Kidney (tissue), 14 donors: ENCODE data around the gene IDUA. TPM values are rescaled to one million over a fixed set of nuclear protein-coding genes. Genes with fewer than 3 reads are reported as not detected.

ENCODE experiments used
- DNase-seq, 5 donors: peaks; one replicate each; pipeline ENCODE4 v3.0.0-alpha.2; 2013 to 2020
- FAIRE-seq: peaks from 2 replicates; lab custom pipeline; 2012; peaks lifted over from hg19 to GRCh38; lab: Jason Lieb, UNC
- H3K27ac ChIP-seq, 2 donors: one replicate each; pipeline ENCODE4 v1.7.0; 2013; ENCODE audit warnings: low read depth in 2 of 2, low read length in 2 of 2, inconsistent platforms in 1 of 2
- H3K27me3 ChIP-seq: one replicate; pipeline ENCODE4 v1.7.1; 2013; ENCODE audit warnings: low read length, inconsistent platforms; ENCODE audit not compliant: control insufficient read depth, insufficient read depth
- H3K36me3 ChIP-seq, 3 donors: one replicate each; pipeline versions ENCODE4 v1.7.0 to v1.7.1; 2013; ENCODE audit warnings: low read length in 3 of 3, control low read depth in 1 of 3, inconsistent platforms in 1 of 3; ENCODE audit not compliant: insufficient read depth in 3 of 3, control insufficient read depth in 2 of 3
- H3K4me1 ChIP-seq, 3 donors: one replicate each; pipeline versions ENCODE4 v1.7.0 to v1.7.1; 2013; ENCODE audit warnings: low read length in 3 of 3, inconsistent platforms in 1 of 3, low read depth in 1 of 3; ENCODE audit not compliant: control insufficient read depth in 2 of 3, insufficient read depth in 2 of 3
- H3K4me3 ChIP-seq, 3 donors: one replicate each; pipeline versions ENCODE4 v1.7.0 to v1.8.1; 2013; ENCODE audit warnings: low read length in 3 of 3, control low read depth in 1 of 3, inconsistent platforms in 1 of 3
- H3K9ac ChIP-seq, 3 donors: one replicate each; pipeline versions ENCODE4 v1.7.0 to v1.7.1; 2013; ENCODE audit warnings: low read length in 3 of 3, control low read depth in 1 of 3, inconsistent platforms in 1 of 3
- H3K9me3 ChIP-seq, 3 donors: one replicate each; pipeline versions ENCODE4 v1.7.0 to v1.7.1; 2013; ENCODE audit warnings: low read length in 3 of 3, control low read depth in 1 of 3, inconsistent platforms in 1 of 3; ENCODE audit not compliant: control insufficient read depth in 2 of 3, insufficient read depth in 1 of 3
- CTCF ChIP-seq: IDR thresholded peaks from 3 replicates; pipeline ENCODE4 v1.5.1; 2012; ENCODE audit warnings: mild to moderate bottlenecking, moderate library complexity, borderline replicate concordance; ENCODE audit not compliant: insufficient read depth; ENCODE audit errors: extremely low read depth
- intact Hi-C: fragments of 100-400 bp; cut with DNase I; formaldehyde crosslinking; loops from one replicate; pipeline ENCODE4 v1.11.1; 2022
- polyA plus RNA-seq: library from polyadenylated mRNA; stranded (reverse); fragments of 350-450 nt; fragmentation: Illumina TruSeq; extraction: RNeasy Lipid Tissue Mini Kit (QIAGEN cat#74804); gene quantifications from one replicate; pipeline ENCODE4 v1.2.3, GENCODE V29; 2014; ENCODE audit warnings: low read depth, low replicate concordance; ENCODE audit not compliant: insufficient read depth
- total RNA-seq: library from RNA; stranded (reverse); fragmentation: NEBNext Ultra II Directional; extraction: Animal tissue kit (Norgen Biotek cat#: 25700); gene quantifications from one replicate; pipeline ENCODE4 v1.2.1, GENCODE V29; 2021
- donor health status: control.
- donor health status: control.
- donor health status: control.
- donor health status: control.
- donor health status: control.
- donor health status: DM: yes; HTN: yes; CAD: no.
- donor health status: Normal renal cell carcinoma (clear cell type).

IDUA gene
- total and polyA plus RNA-seq, 2 donors from 2014 or later: 11.9 to 58.5 TPM

- TF ChIP-seq CTCF: no peak
- FAIRE-seq (no peak), DNase-seq (no peak)
- Histone ChIP-seq H3K9ac (no peak overlapping the region), H3K4me1 (peaks cover 0 to 13% (median 0%) of the 10 kb centered on the region in 3 donors), H3K27ac (no peak overlapping the region), H3K4me3 (no peak overlapping the region), H3K9me3 (no peaks in the 10 kb centered on the region), H3K36me3 (peaks cover 0 to 5% (median 0%) of the 10 kb centered on the region in 3 donors), H3K27me3 (peaks cover 2% of the 10 kb centered on the region)
- intact Hi-C loops: no loop called here
Observed at GRCh38 chr4:1011666-1012033, 24.8 kb downstream of the IDUA start.

- peaks cover 0 to 13% (median 0%) of the 10 kb centered on the region in 3 donors for H3K4me1 ChIP-seq
- H3K27me3 ChIP-seq: peaks cover 2% of the 10 kb centered on the region
- intact Hi-C loops: no loop called here
- no peak overlapping the region for H3K27ac ChIP-seq
- TF ChIP-seq CTCF: no peak
- H3K9me3 ChIP-seq: no peaks in the 10 kb centered on the region
- peak overlapping the region in 1 of 3 donors; percentile 39 for H3K4me3 ChIP-seq
- no peak for FAIRE-seq
- peaks cover 0 to 5% (median 0%) of the 10 kb centered on the region in 3 donors for H3K36me3 ChIP-seq
- peak in 2 of 5 donors; percentile 70 to 87 for DNase-seq
- H3K9ac ChIP-seq: peak overlapping the region in 1 of 3 donors; percentile 7
Observed at GRCh38 chr4:1012034-1012739, 25.3 kb downstream of the IDUA start.

GRCh38 chr4:1013225-1014073, 26.6 kb downstream of the IDUA start:
- H3K36me3 ChIP-seq: peaks cover 0 to 5% (median 0%) of the 10 kb centered on the region in 3 donors
- DNase-seq (no peak), FAIRE-seq (no peak)
- peaks cover 0 to 13% (median 0%) of the 10 kb centered on the region in 3 donors for H3K4me1 ChIP-seq
- no peaks in the 10 kb centered on the region for H3K9me3 ChIP-seq
- H3K27ac ChIP-seq: peak overlapping the region in 1 of 2 donors; percentile 22
- peaks cover 2% of the 10 kb centered on the region for H3K27me3 ChIP-seq
- intact Hi-C loops: no loop called here
- H3K4me3 ChIP-seq: no peak overlapping the region
- TF ChIP-seq CTCF: no peak
- no peak overlapping the region for H3K9ac ChIP-seq
